C4-2B (cell line): ENCODE results near the gene IL20.

Experiments used
- H3K27ac ChIP-seq: fragments of 450-650 bp; 2 replicates; pipeline ENCODE4 v1.5.1; 2017
- ZFX ChIP-seq: fragments of 450-650 bp; IDR thresholded peaks from 2 replicates; pipeline ENCODE4 v1.6.1; 2017
- TF ChIP-seq, protein P1 (sequence below): fragments of 450-650 bp; conservative IDR thresholded peaks from 2 replicates; pipeline ENCODE4 v1.5.1; 2017; ENCODE audit warnings: mild to moderate bottlenecking

IL20 gene

DNA sequence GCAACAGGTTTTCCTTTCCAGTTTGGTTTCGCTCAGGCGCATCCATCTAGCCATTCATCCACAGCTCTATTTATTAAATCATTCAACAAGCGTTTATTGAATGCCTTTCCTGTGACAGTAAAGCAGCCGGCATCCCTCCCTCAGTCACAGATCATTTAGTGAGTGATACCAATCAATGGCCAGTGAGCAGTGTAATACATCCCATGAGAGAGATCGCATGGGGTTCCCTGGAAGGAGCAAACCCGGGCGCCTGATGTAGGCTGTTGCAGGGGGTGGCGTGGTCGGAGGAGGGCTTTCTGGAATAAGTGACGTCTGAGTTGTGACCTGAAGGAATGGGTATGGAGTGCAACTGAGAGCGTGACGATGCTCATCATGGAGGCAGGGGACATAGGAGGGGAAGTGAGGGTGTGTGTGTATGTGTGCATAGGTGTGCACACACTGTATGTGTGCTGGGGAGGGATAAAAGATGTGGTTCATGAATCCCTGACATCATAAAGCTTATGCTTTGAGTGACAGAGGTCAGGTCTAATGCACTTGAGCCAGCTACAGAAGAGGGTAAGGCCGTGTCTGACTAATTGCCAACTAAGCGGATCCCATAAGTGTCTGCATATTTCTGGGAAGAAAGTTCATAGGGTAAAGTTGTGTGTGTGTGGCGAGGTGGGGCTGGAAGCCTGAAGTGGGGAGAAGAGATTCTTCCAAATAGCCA lies 49.8 kb downstream of the IL20 start:
- no peak overlapping the region for H3K27ac ChIP-seq
- TF ChIP-seq, protein P1, sequence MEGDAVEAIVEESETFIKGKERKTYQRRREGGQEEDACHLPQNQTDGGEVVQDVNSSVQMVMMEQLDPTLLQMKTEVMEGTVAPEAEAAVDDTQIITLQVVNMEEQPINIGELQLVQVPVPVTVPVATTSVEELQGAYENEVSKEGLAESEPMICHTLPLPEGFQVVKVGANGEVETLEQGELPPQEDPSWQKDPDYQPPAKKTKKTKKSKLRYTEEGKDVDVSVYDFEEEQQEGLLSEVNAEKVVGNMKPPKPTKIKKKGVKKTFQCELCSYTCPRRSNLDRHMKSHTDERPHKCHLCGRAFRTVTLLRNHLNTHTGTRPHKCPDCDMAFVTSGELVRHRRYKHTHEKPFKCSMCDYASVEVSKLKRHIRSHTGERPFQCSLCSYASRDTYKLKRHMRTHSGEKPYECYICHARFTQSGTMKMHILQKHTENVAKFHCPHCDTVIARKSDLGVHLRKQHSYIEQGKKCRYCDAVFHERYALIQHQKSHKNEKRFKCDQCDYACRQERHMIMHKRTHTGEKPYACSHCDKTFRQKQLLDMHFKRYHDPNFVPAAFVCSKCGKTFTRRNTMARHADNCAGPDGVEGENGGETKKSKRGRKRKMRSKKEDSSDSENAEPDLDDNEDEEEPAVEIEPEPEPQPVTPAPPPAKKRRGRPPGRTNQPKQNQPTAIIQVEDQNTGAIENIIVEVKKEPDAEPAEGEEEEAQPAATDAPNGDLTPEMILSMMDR: no peak
- no peak for TF ChIP-seq ZFX

- TF ChIP-seq ZFX: no peak
- TF ChIP-seq, protein P1: no peak
- no peak overlapping the region for H3K27ac ChIP-seq
Observed at GRCh38 chr1:206916000-206916709, 50.7 kb downstream of the IL20 start.

- TF ChIP-seq, protein P1: no peak
- no peak for TF ChIP-seq ZFX
- H3K27ac ChIP-seq: no peak overlapping the region
Observed at GRCh38 chr1:206918076-206918475, 52.7 kb downstream of the IL20 start.
